GM12872 (cell line): ENCODE measurements around the gene THOC7.

Source experiments
- CTCF ChIP-seq: IDR thresholded peaks from 3 replicates; pipeline ENCODE4 v1.5.1; 2011; ENCODE audit warnings: low read depth, mild to moderate bottlenecking, low read length, moderate library complexity; ENCODE audit not compliant: insufficient read depth

THOC7 gene

GRCh38 chr3:63909431-63909830 is 45.8 kb upstream of the THOC7 start:
- no peak for TF ChIP-seq CTCF

GRCh38 chr3:63908776-63909175 is 45.2 kb upstream of the THOC7 start:
- TF ChIP-seq CTCF = no peak

- no peak for TF ChIP-seq CTCF
These were observed 44.6 kb upstream of the THOC7 start for GRCh38 chr3:63908081-63908736.

- TF ChIP-seq CTCF = no peak
These were observed 42.4 kb upstream of the THOC7 start for GRCh38 chr3:63905731-63906620.

- TF ChIP-seq CTCF = no peak
These were observed 36.9 kb upstream of the THOC7 start for GRCh38 chr3:63900459-63900858.

GRCh38 chr3:63900010-63900409 is 36.4 kb upstream of the THOC7 start:
- no peak for TF ChIP-seq CTCF

GRCh38 chr3:63896332-63897030 is 32.9 kb upstream of the THOC7 start:
- TF ChIP-seq CTCF = no peak
